ENCODE data around the gene TJAP1. TPM values are rescaled to one million over a fixed set of nuclear protein-coding genes. Genes with fewer than 3 reads are reported as not detected.
A peak's percentile ranks its signal among the peaks of the same experiment; 100 is the strongest.

TJAP1 gene
- total RNA-seq, 1 donor from 2014 or later, result 12.9 TPM

- peak overlapping the region; percentile 97 for H3K9ac ChIP-seq
- H3K4me1 ChIP-seq, result peaks cover 16% of the 10 kb centered on the region
- TF ChIP-seq EZH2 (IDR thresholded peaks at IDR 0.05) (no peak), CTCF (IDR thresholded peaks at IDR 0.05) (no peak), EZH2phosphoT487 (IDR thresholded peaks at IDR 0.05) (no peak)
- H3K79me2 ChIP-seq (ENCODE audit: low read depth), result peaks cover 57% of the 10 kb centered on the region
- H3K27ac Mint-ChIP-seq, result peak overlapping the region; percentile 81
- DNase-seq (ENCODE audit: low spot score), result no peak
- H3K4me2 ChIP-seq, result peak overlapping the region; percentile 84
- H3K36me3 ChIP-seq, result peaks cover 8% of the 10 kb centered on the region
- peaks cover 28% of the 10 kb centered on the region for H3K36me3 Mint-ChIP-seq
- H3K27me3 ChIP-seq, result no peaks in the 10 kb centered on the region
- H3K27ac ChIP-seq, result no peak overlapping the region
- H3F3A ChIP-seq (ENCODE audit: low read depth), result peaks cover 28% of the 10 kb centered on the region
- H3K4me3 Mint-ChIP-seq, result no peak overlapping the region
- H3K9me3 Mint-ChIP-seq, result no peaks in the 10 kb centered on the region
- no peaks in the 10 kb centered on the region for H3K9me3 ChIP-seq (ENCODE audit: low read depth)
- peaks cover 14% of the 10 kb centered on the region for H3K4me1 Mint-ChIP-seq
- H3K4me3 ChIP-seq, result peak overlapping the region; percentile 95
- peak overlapping the region; percentile 55 for H2AFZ ChIP-seq (replicated peaks)
- H4K20me1 ChIP-seq (ENCODE audit: low read depth), result peaks cover 19% of the 10 kb centered on the region
- peaks cover 2% of the 10 kb centered on the region for H3K27me3 Mint-ChIP-seq (ENCODE audit: insufficient read depth, low read depth)
These were observed 39.0 kb downstream of the TJAP1 start for GRCh38 chr6:43516367-43516696.

GRCh38 chr6:43516697-43517504, 39.5 kb downstream of the TJAP1 start, which contains the start of the genes POLR1C and YIPF3:
TSS of gene POLR1C (plus strand) at chr6:43517089. CDS start at chr6:43517110, 21 bp downstream.
TSS of gene YIPF3 (minus strand) at chr6:43516926. CDS start at chr6:43516807, 119 bp downstream.
- H3K27me3 Mint-ChIP-seq (ENCODE audit: insufficient read depth, low read depth), result peaks cover 2% of the 10 kb centered on the region
- H3K4me3 Mint-ChIP-seq, result no peak within 1 kb of the TSS
- H3K4me1 ChIP-seq, result peaks cover 16% of the 10 kb centered on the region
- peaks cover 13% of the 10 kb centered on the region for H4K20me1 ChIP-seq (ENCODE audit: low read depth)
- peak within 1 kb of the TSS; percentile 95 for H3K4me3 ChIP-seq
- H3K4me2 ChIP-seq, result peak within 1 kb of the TSS; percentile 84
- H3K9me3 Mint-ChIP-seq, result no peaks in the 10 kb centered on the region
- peak within 1 kb of the TSS; percentile 81 for H3K27ac Mint-ChIP-seq
- DNase-seq (ENCODE audit: low spot score), result peak; percentile 99
- no peaks in the 10 kb centered on the region for H3K27me3 ChIP-seq
- peaks cover 8% of the 10 kb centered on the region for H3K36me3 ChIP-seq
- peaks cover 57% of the 10 kb centered on the region for H3K79me2 ChIP-seq (ENCODE audit: low read depth)
- peak within 1 kb of the TSS; percentile 97 for H3K9ac ChIP-seq
- peaks cover 24% of the 10 kb centered on the region for H3K36me3 Mint-ChIP-seq
- H3K4me1 Mint-ChIP-seq, result peaks cover 14% of the 10 kb centered on the region
- peaks cover 25% of the 10 kb centered on the region for H3F3A ChIP-seq (ENCODE audit: low read depth)
- H3K27ac ChIP-seq, result no peak within 1 kb of the TSS
- TF ChIP-seq CTCF (IDR thresholded peaks at IDR 0.05) (no peak), EZH2 (IDR thresholded peaks at IDR 0.05) (no peak), EZH2phosphoT487 (IDR thresholded peaks at IDR 0.05) (no peak)
- H3K9me3 ChIP-seq (ENCODE audit: low read depth), result no peaks in the 10 kb centered on the region
- H2AFZ ChIP-seq (replicated peaks), result peak within 1 kb of the TSS; percentile 85

GRCh38 chr6:43517505-43518357, 40.4 kb downstream of the TJAP1 start:
- no peak for DNase-seq (ENCODE audit: low spot score)
- H3K4me3 ChIP-seq, result peak overlapping the region; percentile 95
- peaks cover 57% of the 10 kb centered on the region for H3K79me2 ChIP-seq (ENCODE audit: low read depth)
- peaks cover 24% of the 10 kb centered on the region for H3K36me3 Mint-ChIP-seq
- peak overlapping the region; percentile 85 for H2AFZ ChIP-seq (replicated peaks)
- H3K27ac ChIP-seq, result no peak overlapping the region
- H3K4me3 Mint-ChIP-seq, result no peak overlapping the region
- H3K27me3 Mint-ChIP-seq (ENCODE audit: insufficient read depth, low read depth), result peaks cover 2% of the 10 kb centered on the region
- TF ChIP-seq EZH2 (IDR thresholded peaks at IDR 0.05), result no peak
- no peaks in the 10 kb centered on the region for H3K9me3 ChIP-seq (ENCODE audit: low read depth)
- peaks cover 8% of the 10 kb centered on the region for H3K36me3 ChIP-seq
- peaks cover 14% of the 10 kb centered on the region for H3K4me1 Mint-ChIP-seq
- no peak overlapping the region for H3K27ac Mint-ChIP-seq
- H3K4me1 ChIP-seq, result peaks cover 16% of the 10 kb centered on the region
- no peaks in the 10 kb centered on the region for H3K27me3 ChIP-seq
- peaks cover 13% of the 10 kb centered on the region for H4K20me1 ChIP-seq (ENCODE audit: low read depth)
- H3F3A ChIP-seq (ENCODE audit: low read depth), result peaks cover 33% of the 10 kb centered on the region
- H3K9me3 Mint-ChIP-seq, result no peaks in the 10 kb centered on the region
- peak overlapping the region; percentile 84 for H3K4me2 ChIP-seq
- peak overlapping the region; percentile 97 for H3K9ac ChIP-seq

Data from neural progenitor cell (in vitro differentiated cells).